Measurements from ENCODE around the gene GPR78. TPM values are rescaled to one million over a fixed set of nuclear protein-coding genes. Genes with fewer than 3 reads are reported as not detected.
A peak's percentile ranks its signal among the peaks of the same experiment; 100 is the strongest.

Gene GPR78
- total RNA-seq, 1 donor from 2014 or later, result 0.16 TPM

- Histone ChIP-seq H3K36me3 (ENCODE audit: insufficient read depth, low read length) (no peaks in the 10 kb centered on the region), H3K27me3 (ENCODE audit: insufficient read depth, low read length) (no peaks in the 10 kb centered on the region), H3K4me1 (ENCODE audit: insufficient read depth, low read length) (peaks cover 14% of the 10 kb centered on the region), H3K4me2 (ENCODE audit: low read length) (no peak overlapping the region), H3K79me2 (ENCODE audit: insufficient read depth, low read length) (no peaks in the 10 kb centered on the region), H3K9me3 (ENCODE audit: insufficient read depth, low read depth, low read length) (no peaks in the 10 kb centered on the region), H3K27ac (ENCODE audit: low read depth, low read length) (no peak overlapping the region), H3K9ac (ENCODE audit: low read length) (no peak overlapping the region), H4K20me1 (ENCODE audit: insufficient read depth, low read length) (no peaks in the 10 kb centered on the region), H3K4me3 (ENCODE audit: insufficient read depth, low read depth, low read length) (no peak overlapping the region), H2AFZ (ENCODE audit: low read depth, low read length) (no peak overlapping the region)
- no peak for FAIRE-seq
- H3K9me3 Mint-ChIP-seq (ENCODE audit: unreplicated experiment), result peaks cover 8% of the 10 kb centered on the region
- peaks cover 34% of the 10 kb centered on the region for H3K27me3 Mint-ChIP-seq (ENCODE audit: low read depth, unreplicated experiment)
- no peak overlapping the region for H3K4me3 Mint-ChIP-seq (ENCODE audit: unreplicated experiment)
- H3K36me3 Mint-ChIP-seq (ENCODE audit: low read depth, unreplicated experiment), result no peaks in the 10 kb centered on the region
- no peak for DNase-seq (ENCODE audit: low read depth)
- TF ChIP-seq EZH2 (IDR thresholded peaks at IDR 0.05; ENCODE audit: insufficient read depth, low read length), result no peak
- no peak for TF ChIP-seq CTCF (IDR thresholded peaks at IDR 0.05; ENCODE audit: insufficient read depth, low read depth, low read length)
- H3K27ac Mint-ChIP-seq (ENCODE audit: unreplicated experiment), result no peak overlapping the region
- peaks cover 19% of the 10 kb centered on the region for H3K4me1 Mint-ChIP-seq (ENCODE audit: low read depth, unreplicated experiment)
These were observed 43.7 kb upstream of the GPR78 start for GRCh38 chr4:8536467-8536866.

GRCh38 chr4:8537041-8537461 is 43.1 kb upstream of the GPR78 start:
- peak; percentile 74 for FAIRE-seq
- DNase-seq (ENCODE audit: low read depth), result peak; percentile 79

More at GRCh38 chr4:8537041-8537461, 43.1 kb upstream of the GPR78 start:
- H3K36me3 ChIP-seq (ENCODE audit: insufficient read depth, low read length), result no peaks in the 10 kb centered on the region
- peak overlapping the region; percentile 5 for H2AFZ ChIP-seq (ENCODE audit: low read depth, low read length)
- H4K20me1 ChIP-seq (ENCODE audit: insufficient read depth, low read length), result no peaks in the 10 kb centered on the region
- no peaks in the 10 kb centered on the region for H3K9me3 ChIP-seq (ENCODE audit: insufficient read depth, low read depth, low read length)
- Mint-ChIP-seq H3K4me3 (ENCODE audit: unreplicated experiment) (no peak overlapping the region), H3K27me3 (ENCODE audit: low read depth, unreplicated experiment) (peaks cover 38% of the 10 kb centered on the region), H3K4me1 (ENCODE audit: low read depth, unreplicated experiment) (peaks cover 19% of the 10 kb centered on the region), H3K36me3 (ENCODE audit: low read depth, unreplicated experiment) (no peaks in the 10 kb centered on the region), H3K27ac (ENCODE audit: unreplicated experiment) (no peak overlapping the region), H3K9me3 (ENCODE audit: unreplicated experiment) (peaks cover 8% of the 10 kb centered on the region)
- H3K4me3 ChIP-seq (ENCODE audit: insufficient read depth, low read depth, low read length), result no peak overlapping the region
- H3K27ac ChIP-seq (ENCODE audit: low read depth, low read length), result no peak overlapping the region
- H3K4me2 ChIP-seq (ENCODE audit: low read length), result peak overlapping the region; percentile 56
- H3K4me1 ChIP-seq (ENCODE audit: insufficient read depth, low read length), result peaks cover 14% of the 10 kb centered on the region
- no peak for TF ChIP-seq CTCF (IDR thresholded peaks at IDR 0.05; ENCODE audit: insufficient read depth, low read depth, low read length)
- TF ChIP-seq EZH2 (IDR thresholded peaks at IDR 0.05; ENCODE audit: insufficient read depth, low read length), result no peak
- no peaks in the 10 kb centered on the region for H3K27me3 ChIP-seq (ENCODE audit: insufficient read depth, low read length)
- no peak overlapping the region for H3K9ac ChIP-seq (ENCODE audit: low read length)
- no peaks in the 10 kb centered on the region for H3K79me2 ChIP-seq (ENCODE audit: insufficient read depth, low read length)
